Activated CD4-positive, alpha-beta T cell treated with anti-CD3 and anti-CD28 coated beads for 36 hours (primary cell): ENCODE results near the gene FIGNL2. TPM values are rescaled to one million over a fixed set of nuclear protein-coding genes. Genes with fewer than 3 reads are reported as not detected.
"Not testable (repeated sequence)": the region's sequence is repeated elsewhere in the genome, so short reads cannot be mapped to it uniquely, and the experiment has no call there.

ENCODE experiments used
- ATAC-seq: fragments of 200-7000 bp; cut with Tn5 transposase; one replicate; pipeline ENCODE4 v1.10.0; 2021; ENCODE audit warnings: mild to moderate bottlenecking, moderate library complexity
- CTCF ChIA-PET: fragments of 350-600 bp; sonication (Branson Sonifier 250); formaldehyde crosslinking; loops from one replicate; lab custom pipeline; 2021; ENCODE audit warnings: antibody characterized with exemption; lab: Charles Lee
- POLR2A ChIA-PET: fragments of 350-600 bp; sonication (Branson Sonifier 250); formaldehyde crosslinking; loops from one replicate; lab custom pipeline; 2021; ENCODE audit warnings: antibody characterized with exemption, inconsistent platforms; lab: Charles Lee
- DNase-seq: peaks from one replicate; pipeline ENCODE4 v3.0.0-alpha.2; 2020
- H3K27ac Mint-ChIP-seq: one replicate; pipeline ENCODE4 v1.8.0; 2021; ENCODE audit warnings: mixed read lengths
- H3K27me3 Mint-ChIP-seq: one replicate; pipeline ENCODE4 v1.8.0; 2021; ENCODE audit warnings: mixed read lengths
- H3K36me3 Mint-ChIP-seq: one replicate; pipeline ENCODE4 v1.8.0; 2021; ENCODE audit warnings: low read depth, mixed read lengths
- H3K4me1 Mint-ChIP-seq: one replicate; pipeline ENCODE4 v1.8.0; 2021; ENCODE audit warnings: mixed read lengths
- H3K4me3 Mint-ChIP-seq: one replicate; pipeline ENCODE4 v1.8.0; 2021; ENCODE audit warnings: mild to moderate bottlenecking, moderate library complexity, mixed read lengths
- H3K9me3 Mint-ChIP-seq: one replicate; pipeline ENCODE4 v1.8.0; 2021; ENCODE audit warnings: low read depth, mixed read lengths
- intact Hi-C, 2 experiments: fragments of 100-400 bp; cut with DNase I in 1 of 2; cut with micrococcal nuclease in 1 of 2; formaldehyde crosslinking; loops; one replicate each; pipeline versions ENCODE4 v1.14.2 to v1.15.1; 2022 to 2024; cut with DNase I, micrococcal nuclease
- total RNA-seq, 2 experiments: library from RNA; stranded (reverse); gene quantifications; one replicate each; pipeline ENCODE4 v1.2.3, GENCODE V29; 2021

FIGNL2 gene
- total RNA-seq, 2 experiments from 2014 or later = 0.19 to 0.27 TPM

- ChIA-PET CTCF (interaction anchor here (0.6 to 2.2 kb wide), 11 partner anchors 9 to 394 kb away, joined by 3 to 15 read pairs (median 3); no protein-coding TSS in a partner anchor), POLR2A (no interaction called here)
- Mint-ChIP-seq H3K27me3 (no peaks in the 10 kb centered on the region), H3K27ac (peak overlapping the region; percentile 70), H3K9me3 (no peaks in the 10 kb centered on the region), H3K4me3 (peak overlapping the region; percentile 54), H3K4me1 (peaks cover 9% of the 10 kb centered on the region), H3K36me3 (no peaks in the 10 kb centered on the region)
- ATAC-seq (peak; percentile 90), DNase-seq (peak; percentile 85)
- intact Hi-C loops = loop anchor here in 1 of 2 experiments (1.0 kb wide), 2 partner anchors 224 to 393 kb away; no protein-coding TSS in a partner anchor
Observed at GRCh38 chr12:51814311-51815088, 34.0 kb downstream of the FIGNL2 start.

GRCh38 chr12:51813931-51814310 lies 34.6 kb downstream of the FIGNL2 start:
- Mint-ChIP-seq H3K4me3 (peak overlapping the region; percentile 27), H3K9me3 (no peaks in the 10 kb centered on the region), H3K36me3 (no peaks in the 10 kb centered on the region), H3K27ac (no peak overlapping the region), H3K27me3 (no peaks in the 10 kb centered on the region), H3K4me1 (peaks cover 9% of the 10 kb centered on the region)
- CTCF ChIA-PET = interaction anchor here (0.6 to 2.2 kb wide), 7 partner anchors 10 to 393 kb away, joined by 3 to 15 read pairs (median 4); no protein-coding TSS in a partner anchor
- POLR2A ChIA-PET = interaction anchor here (0.6 kb wide), 1 partner anchor 10 kb away, joined by 4 read pairs; no protein-coding TSS in a partner anchor
- ATAC-seq (peak; percentile 54), DNase-seq (no peak)
- intact Hi-C loops = loop anchor here in 1 of 2 experiments (1.0 kb wide), 2 partner anchors 224 to 393 kb away; no protein-coding TSS in a partner anchor

GRCh38 chr12:51812871-51813270 lies 35.6 kb downstream of the FIGNL2 start:
- H3K36me3 Mint-ChIP-seq = no peaks in the 10 kb centered on the region
- no peaks in the 10 kb centered on the region for H3K9me3 Mint-ChIP-seq
- H3K4me1 Mint-ChIP-seq = peaks cover 9% of the 10 kb centered on the region
- H3K4me3 Mint-ChIP-seq = no peak overlapping the region
- H3K27me3 Mint-ChIP-seq = no peaks in the 10 kb centered on the region
- ChIA-PET POLR2A (no interaction called here), CTCF (interaction anchor here (1.0 kb wide), 1 partner anchor 62 kb away, joined by 6 read pairs; no protein-coding TSS in a partner anchor)
- ATAC-seq = no peak
- no peak for DNase-seq
- intact Hi-C loops = no loop called here
- H3K27ac Mint-ChIP-seq = no peak overlapping the region

- intact Hi-C loops = no loop called here
- H3K4me3 Mint-ChIP-seq = no peak overlapping the region
- peaks cover 9% of the 10 kb centered on the region for H3K4me1 Mint-ChIP-seq
- DNase-seq = no peak
- H3K9me3 Mint-ChIP-seq = no peaks in the 10 kb centered on the region
- H3K27ac Mint-ChIP-seq = no peak overlapping the region
- ChIA-PET POLR2A (no interaction called here), CTCF (no interaction called here)
- no peaks in the 10 kb centered on the region for H3K27me3 Mint-ChIP-seq
- no peak for ATAC-seq
- no peaks in the 10 kb centered on the region for H3K36me3 Mint-ChIP-seq
Observed at GRCh38 chr12:51811203-51812202, 37.0 kb downstream of the FIGNL2 start.

- CTCF ChIA-PET = interaction anchor here (1.3 kb wide), 1 partner anchor 12 kb away, joined by 4 read pairs; no protein-coding TSS in a partner anchor
- H3K4me1 Mint-ChIP-seq = no peaks in the 10 kb centered on the region
- no peak overlapping the region for H3K27ac Mint-ChIP-seq
Observed at GRCh38 chr12:51809193-51809592, 39.3 kb downstream of the FIGNL2 start.

GRCh38 chr12:51806896-51807295 lies 41.6 kb downstream of the FIGNL2 start:
- intact Hi-C loops = no loop called here

More at GRCh38 chr12:51809193-51809592, 39.3 kb downstream of the FIGNL2 start:
- intact Hi-C loops = no loop called here
- no peaks in the 10 kb centered on the region for H3K36me3 Mint-ChIP-seq
- POLR2A ChIA-PET = interaction anchor here (0.6 kb wide), 1 partner anchor 74 kb away, joined by 3 read pairs; no protein-coding TSS in a partner anchor
- no peak overlapping the region for H3K4me3 Mint-ChIP-seq
- DNase-seq = no peak
- ATAC-seq = no peak
- no peaks in the 10 kb centered on the region for H3K9me3 Mint-ChIP-seq
- H3K27me3 Mint-ChIP-seq = peaks cover 2% of the 10 kb centered on the region

GRCh38 chr12:51801027-51801426 lies 47.5 kb downstream of the FIGNL2 start:
- H3K36me3 Mint-ChIP-seq = no peaks in the 10 kb centered on the region

More at GRCh38 chr12:51806896-51807295, 41.6 kb downstream of the FIGNL2 start:
- no peaks in the 10 kb centered on the region for H3K9me3 Mint-ChIP-seq
- H3K27ac Mint-ChIP-seq = no peak overlapping the region
- H3K36me3 Mint-ChIP-seq = no peaks in the 10 kb centered on the region
- H3K27me3 Mint-ChIP-seq = peaks cover 2% of the 10 kb centered on the region
- no peaks in the 10 kb centered on the region for H3K4me1 Mint-ChIP-seq
- no peak overlapping the region for H3K4me3 Mint-ChIP-seq
- ATAC-seq = no peak
- ChIA-PET CTCF (interaction anchor here (0.6 kb wide), 2 partner anchors 55 to 584 kb away, joined by 3 read pairs; no protein-coding TSS in a partner anchor), POLR2A (no interaction called here)
- no peak for DNase-seq

GRCh38 chr12:51798501-51798900 lies 50.0 kb downstream of the FIGNL2 start:
- Mint-ChIP-seq H3K9me3 (no peaks in the 10 kb centered on the region), H3K27ac (no peak overlapping the region), H3K4me3 (no peak overlapping the region), H3K27me3 (no peaks in the 10 kb centered on the region), H3K36me3 (no peaks in the 10 kb centered on the region), H3K4me1 (no peaks in the 10 kb centered on the region)
- DNase-seq (no peak), ATAC-seq (no peak)
- intact Hi-C loops = no loop called here
- CTCF ChIA-PET = no interaction called here
- POLR2A ChIA-PET = no interaction called here

More at GRCh38 chr12:51801027-51801426, 47.5 kb downstream of the FIGNL2 start:
- no peaks in the 10 kb centered on the region for H3K27me3 Mint-ChIP-seq
- H3K9me3 Mint-ChIP-seq = no peaks in the 10 kb centered on the region
- no peaks in the 10 kb centered on the region for H3K4me1 Mint-ChIP-seq
- H3K4me3 Mint-ChIP-seq = no peak overlapping the region
- intact Hi-C loops = no loop called here
- ATAC-seq = no peak
- ChIA-PET POLR2A (no interaction called here), CTCF (no interaction called here)
- no peak overlapping the region for H3K27ac Mint-ChIP-seq
- no peak for DNase-seq

- H3K4me1 Mint-ChIP-seq, H3K27me3 Mint-ChIP-seq, H3K4me3 Mint-ChIP-seq, H3K9me3 Mint-ChIP-seq, POLR2A ChIA-PET, H3K36me3 Mint-ChIP-seq, CTCF ChIA-PET, DNase-seq, ATAC-seq, H3K27ac Mint-ChIP-seq, intact Hi-C loops: not testable (repeated sequence)
Observed at GRCh38 chr12:51798051-51798450, 50.5 kb downstream of the FIGNL2 start.

- DNase-seq (no peak), ATAC-seq (no peak)
- Mint-ChIP-seq H3K4me1 (no peaks in the 10 kb centered on the region), H3K36me3 (no peaks in the 10 kb centered on the region), H3K27me3 (no peaks in the 10 kb centered on the region), H3K9me3 (no peaks in the 10 kb centered on the region), H3K4me3 (no peak overlapping the region), H3K27ac (no peak overlapping the region)
- POLR2A ChIA-PET = no interaction called here
- CTCF ChIA-PET = no interaction called here
- intact Hi-C loops = no loop called here
Observed at GRCh38 chr12:51797301-51797700, 51.2 kb downstream of the FIGNL2 start.

- Mint-ChIP-seq H3K36me3 (no peaks in the 10 kb centered on the region), H3K9me3 (no peaks in the 10 kb centered on the region), H3K27ac (peak overlapping the region; percentile 32), H3K4me3 (no peak overlapping the region), H3K27me3 (no peaks in the 10 kb centered on the region), H3K4me1 (no peaks in the 10 kb centered on the region)
- DNase-seq (no peak), ATAC-seq (no peak)
- POLR2A ChIA-PET = no interaction called here
- CTCF ChIA-PET = no interaction called here
- intact Hi-C loops = no loop called here
Observed at GRCh38 chr12:51793201-51793600, 55.3 kb downstream of the FIGNL2 start.
